GM21825 (cell line): ENCODE results near the gene SCN4A.
"Not testable (repeated sequence)": the region's sequence is repeated elsewhere in the genome, so short reads cannot be mapped to it uniquely, and the experiment has no call there.

Experiments
- ATAC-seq: cut with Tn5 transposase; IDR thresholded peaks from one replicate; pipeline ENCODE4 v1.9.1; 2021; ENCODE audit warnings: mild to moderate bottlenecking, moderate library complexity; ENCODE audit not compliant: unreplicated experiment

The SCN4A gene

GRCh38 chr17:63939401-63939800 lies 33.3 kb downstream of the SCN4A start:
- no peak for ATAC-seq

GRCh38 chr17:63937920-63938319 lies 34.8 kb downstream of the SCN4A start:
- ATAC-seq, result no peak

GRCh38 chr17:63937319-63937718 lies 35.4 kb downstream of the SCN4A start:
- no peak for ATAC-seq

GRCh38 chr17:63934183-63935112 lies 38.3 kb downstream of the SCN4A start:
- no peak for ATAC-seq

- ATAC-seq, result no peak
Measured at GRCh38 chr17:63933598-63933997, 39.1 kb downstream of the SCN4A start.

GRCh38 chr17:63932721-63933120 lies 40.0 kb downstream of the SCN4A start:
- ATAC-seq, result no peak

- ATAC-seq, result peak; percentile 80
Measured at GRCh38 chr17:63931981-63932561, 40.6 kb downstream of the SCN4A start, which contains the start of gene CD79B. Gene CD79B (minus strand): TSS chr17:63932331. CDS start chr17:63932261, 70 bp downstream.

- ATAC-seq, result peak; percentile 34
Measured at GRCh38 chr17:63930951-63931575, 41.7 kb downstream of the SCN4A start.

- ATAC-seq, result no peak
Measured at GRCh38 chr17:63929860-63930766, 42.6 kb downstream of the SCN4A start.

GRCh38 chr17:63928966-63929695 lies 43.6 kb downstream of the SCN4A start:
- ATAC-seq, result no peak

- ATAC-seq, result no peak
Measured at GRCh38 chr17:63928172-63928666, 44.5 kb downstream of the SCN4A start.

- ATAC-seq, result no peak
Measured at GRCh38 chr17:63927464-63928171, 45.1 kb downstream of the SCN4A start.

- no peak for ATAC-seq
Measured at GRCh38 chr17:63926164-63926563, 46.6 kb downstream of the SCN4A start.

- ATAC-seq, result no peak
Measured at GRCh38 chr17:63925615-63926014, 47.1 kb downstream of the SCN4A start.

GRCh38 chr17:63922402-63922801 lies 50.3 kb downstream of the SCN4A start:
- not testable (repeated sequence) for ATAC-seq

GRCh38 chr17:63920779-63921178 lies 51.9 kb downstream of the SCN4A start:
- not testable (repeated sequence) for ATAC-seq

GRCh38 chr17:63920050-63920449 lies 52.7 kb downstream of the SCN4A start:
- ATAC-seq, result not testable (repeated sequence)

- peak; percentile 47 for ATAC-seq
Measured at GRCh38 chr17:63919311-63919723, 53.4 kb downstream of the SCN4A start.

GRCh38 chr17:63918789-63919305 lies 53.9 kb downstream of the SCN4A start, which contains the start of gene GH1:
Gene GH1 (minus strand): TSS chr17:63918839. CDS start chr17:63918776, 63 bp downstream.
- not testable (repeated sequence) for ATAC-seq
